Adrenal gland (tissue), 5 donors: ENCODE measurements around the gene DCHS2.

Experiments
- CTCF ChIP-seq, 6 experiments: fragments of 450-650 bp in 4 of 6; fragments of 200-600 bp in 2 of 6; sonication (generic) in 1 of 6; IDR thresholded peaks; 1 replicate in 5 of 6; 2 replicates in 1 of 6; pipeline versions ENCODE4 v1.5.1 to v1.8.0; 2016 to 2021; ENCODE audit warnings: antibody characterized with exemption in 6 of 6, mild to moderate bottlenecking in 2 of 6, moderate library complexity in 1 of 6
- POLR2A ChIP-seq, 2 donors: fragments of 450-650 bp; IDR thresholded peaks; one replicate each; pipeline ENCODE4 v1.6.1; 2017; ENCODE audit warnings: antibody characterized with exemption in 2 of 2, mild to moderate bottlenecking in 2 of 2, moderate library complexity in 1 of 2
- donor health status: DM: no; HTN: no; CAD: no.

GRCh38 chr4:154422152-154422551 lies 69.4 kb downstream of the DCHS2 start:
- TF ChIP-seq CTCF (IDR thresholded peaks at IDR 0.05) (no peak), POLR2A (IDR thresholded peaks at IDR 0.05) (no peak)
